Activated T-cell treated with anti-CD3 and anti-CD28 coated beads for 24 hours (primary cell): ENCODE data around the gene AFF4.

ENCODE experiments used
- DNase-seq: peaks from one replicate; pipeline ENCODE4 v3.0.0-alpha.2; 2020; ENCODE audit warnings: low read depth

Gene AFF4

DNA sequence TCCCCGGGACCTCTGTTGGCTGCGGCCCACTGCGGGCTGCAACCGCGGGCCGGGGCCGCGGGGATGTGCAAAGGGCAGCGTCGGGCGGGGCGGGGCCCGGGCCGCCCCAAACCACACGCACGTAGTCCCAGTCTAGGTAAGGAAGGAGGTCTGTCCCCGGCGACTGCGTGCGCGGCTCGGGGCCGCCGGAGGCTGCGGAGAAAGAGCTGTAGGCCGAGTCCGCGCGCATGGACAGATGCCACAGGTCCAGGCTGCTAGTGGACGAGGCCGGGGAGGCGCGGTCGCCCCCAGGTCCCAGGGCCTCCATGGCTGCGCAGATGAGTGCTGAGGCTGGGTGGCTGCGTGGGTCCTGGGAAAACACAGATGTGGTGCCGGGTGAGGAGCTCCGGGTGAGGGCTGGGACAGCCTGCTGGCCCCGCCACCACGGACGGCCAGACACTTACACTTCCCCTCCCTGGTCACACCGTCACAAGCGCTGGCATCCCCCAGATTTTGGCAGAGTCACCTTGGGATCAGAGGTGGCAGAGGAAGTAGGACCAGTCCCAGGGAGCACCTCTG lies 137.5 kb downstream of the AFF4 start:
- DNase-seq, result no peak
